ENCODE results near the gene OTOG.

- TF ChIP-seq EZH2 (IDR thresholded peaks at IDR 0.05; ENCODE audit: insufficient read depth, poor library complexity, severe bottlenecking) (no peak), EZH2phosphoT487 (IDR thresholded peaks at IDR 0.05; ENCODE audit: insufficient read depth, low read depth) (no peak)
Observed at GRCh38 chr11:17607591-17608570, 60.8 kb downstream of the OTOG start.

Data from GM23248 (cell line).